ENCODE measurements around the gene PRPF40B.

GRCh38 chr12:49626836-49627235, 3.5 kb downstream of the PRPF40B start:
- TF ChIP-seq, protein P1, sequence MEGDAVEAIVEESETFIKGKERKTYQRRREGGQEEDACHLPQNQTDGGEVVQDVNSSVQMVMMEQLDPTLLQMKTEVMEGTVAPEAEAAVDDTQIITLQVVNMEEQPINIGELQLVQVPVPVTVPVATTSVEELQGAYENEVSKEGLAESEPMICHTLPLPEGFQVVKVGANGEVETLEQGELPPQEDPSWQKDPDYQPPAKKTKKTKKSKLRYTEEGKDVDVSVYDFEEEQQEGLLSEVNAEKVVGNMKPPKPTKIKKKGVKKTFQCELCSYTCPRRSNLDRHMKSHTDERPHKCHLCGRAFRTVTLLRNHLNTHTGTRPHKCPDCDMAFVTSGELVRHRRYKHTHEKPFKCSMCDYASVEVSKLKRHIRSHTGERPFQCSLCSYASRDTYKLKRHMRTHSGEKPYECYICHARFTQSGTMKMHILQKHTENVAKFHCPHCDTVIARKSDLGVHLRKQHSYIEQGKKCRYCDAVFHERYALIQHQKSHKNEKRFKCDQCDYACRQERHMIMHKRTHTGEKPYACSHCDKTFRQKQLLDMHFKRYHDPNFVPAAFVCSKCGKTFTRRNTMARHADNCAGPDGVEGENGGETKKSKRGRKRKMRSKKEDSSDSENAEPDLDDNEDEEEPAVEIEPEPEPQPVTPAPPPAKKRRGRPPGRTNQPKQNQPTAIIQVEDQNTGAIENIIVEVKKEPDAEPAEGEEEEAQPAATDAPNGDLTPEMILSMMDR (IDR thresholded peaks at IDR 0.05), result no peak
- no peak for TF ChIP-seq EZH2phosphoT487 (IDR thresholded peaks at IDR 0.05)

Measured in neural progenitor cell (in vitro differentiated cells).